Endothelial cell (in vitro differentiated cells): ENCODE data around the gene GFI1B. TPM values are rescaled to one million over a fixed set of nuclear protein-coding genes. Genes with fewer than 3 reads are reported as not detected.
"Not testable (repeated sequence)": the region's sequence is repeated elsewhere in the genome, so short reads cannot be mapped to it uniquely, and the experiment has no call there.

Source experiments
- DNase-seq: peaks from one replicate; pipeline ENCODE4 v3.0.0; 2021; ENCODE audit warnings: low spot score
- H3K27ac Mint-ChIP-seq: one replicate; pipeline ENCODE4 v1.8.0; 2021; ENCODE audit warnings: mixed read lengths, inconsistent platforms; ENCODE audit not compliant: unreplicated experiment
- H3K27me3 Mint-ChIP-seq: one replicate; pipeline ENCODE4 v1.8.0; 2021; ENCODE audit warnings: mild to moderate bottlenecking, moderate library complexity, mixed read lengths, inconsistent platforms; ENCODE audit not compliant: unreplicated experiment
- H3K36me3 Mint-ChIP-seq: one replicate; pipeline ENCODE4 v1.8.0; 2021; ENCODE audit warnings: mild to moderate bottlenecking, low read depth, mixed read lengths, inconsistent platforms; ENCODE audit not compliant: unreplicated experiment
- H3K4me1 Mint-ChIP-seq: one replicate; pipeline ENCODE4 v1.8.0; 2021; ENCODE audit warnings: mild to moderate bottlenecking, mixed read lengths, inconsistent platforms; ENCODE audit not compliant: unreplicated experiment
- H3K4me3 Mint-ChIP-seq: one replicate; pipeline ENCODE4 v1.8.0; 2021; ENCODE audit warnings: mild to moderate bottlenecking, mixed read lengths, inconsistent platforms; ENCODE audit not compliant: unreplicated experiment
- H3K9me3 Mint-ChIP-seq: one replicate; pipeline ENCODE4 v1.8.0; 2021; ENCODE audit warnings: mixed read lengths, inconsistent platforms; ENCODE audit not compliant: unreplicated experiment
- CTCF ChIP-seq: fragments of 200-600 bp; sonication (generic); IDR thresholded peaks from one replicate; pipeline ENCODE4 v1.5.0; 2021; ENCODE audit warnings: antibody characterized with exemption; ENCODE audit not compliant: unreplicated experiment
- total RNA-seq: library from RNA; stranded (reverse); fragmentation: NEBNext Ultra II Directional; extraction: Animal tissue kit (Norgen Biotek cat#: 25700); gene quantifications from one replicate; pipeline ENCODE4 v1.2.1, GENCODE V29; 2021; ENCODE audit not compliant: unreplicated experiment

Gene GFI1B
- total RNA-seq, 1 donor from 2014 or later, result not detected

DNA sequence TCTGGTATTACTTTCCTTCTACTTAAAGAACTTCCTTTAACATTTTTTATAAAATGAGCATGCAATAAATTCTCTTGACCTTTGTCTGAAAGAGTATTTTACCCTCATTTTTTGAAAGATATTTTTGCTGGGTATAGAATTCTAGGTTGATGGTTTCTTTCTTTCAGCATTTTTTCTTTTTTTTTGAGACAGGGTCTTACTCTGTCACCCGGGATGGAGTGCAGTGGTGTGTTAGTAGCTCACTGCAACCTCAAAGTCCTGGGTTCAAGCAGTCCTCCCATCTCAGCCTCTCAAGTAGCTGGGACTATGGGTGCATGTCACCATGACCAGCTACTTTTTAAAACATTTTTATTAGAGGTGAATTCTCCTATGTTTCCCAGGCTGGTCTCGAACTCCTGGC is 23.4 kb upstream of the GFI1B start:
- TF ChIP-seq CTCF, result no peak
- Mint-ChIP-seq H3K27ac (no peak overlapping the region), H3K4me1 (no peaks in the 10 kb centered on the region), H3K9me3 (peaks cover 4% of the 10 kb centered on the region), H3K4me3 (no peak overlapping the region), H3K27me3 (no peaks in the 10 kb centered on the region), H3K36me3 (no peaks in the 10 kb centered on the region)
- DNase-seq, result no peak

GRCh38 chr9:132955768-132956167 is 22.7 kb upstream of the GFI1B start:
- Mint-ChIP-seq H3K36me3 (no peaks in the 10 kb centered on the region), H3K27me3 (no peaks in the 10 kb centered on the region)

DNA sequence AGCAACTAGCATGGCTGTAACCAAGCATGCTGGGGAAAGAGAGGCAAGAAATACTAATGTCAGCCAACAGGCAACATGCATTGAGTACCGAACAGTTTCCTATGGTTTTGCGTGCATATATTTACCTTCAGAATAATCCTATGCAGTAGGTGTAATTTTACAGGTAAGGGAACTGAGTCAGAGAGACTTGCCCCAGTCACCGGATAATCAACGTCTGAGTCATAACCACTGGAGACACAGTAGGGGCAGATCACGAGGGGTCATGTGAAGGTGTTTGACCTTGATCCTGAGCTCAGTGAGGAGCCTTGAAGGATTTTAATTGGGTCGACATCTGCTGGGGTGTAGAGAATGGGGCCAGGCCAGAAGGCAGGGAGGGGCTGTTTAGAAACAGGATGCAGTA is 20.7 kb upstream of the GFI1B start:
- Mint-ChIP-seq H3K27me3 (no peaks in the 10 kb centered on the region), H3K36me3 (no peaks in the 10 kb centered on the region), H3K27ac (no peak overlapping the region), H3K4me1 (no peaks in the 10 kb centered on the region), H3K9me3 (peaks cover 4% of the 10 kb centered on the region), H3K4me3 (no peak overlapping the region)
- no peak for TF ChIP-seq CTCF
- no peak for DNase-seq

More at GRCh38 chr9:132955768-132956167, 22.7 kb upstream of the GFI1B start:
- no peak for DNase-seq
- Mint-ChIP-seq H3K9me3 (peaks cover 4% of the 10 kb centered on the region), H3K4me1 (no peaks in the 10 kb centered on the region), H3K27ac (no peak overlapping the region), H3K4me3 (no peak overlapping the region)
- no peak for TF ChIP-seq CTCF

DNA sequence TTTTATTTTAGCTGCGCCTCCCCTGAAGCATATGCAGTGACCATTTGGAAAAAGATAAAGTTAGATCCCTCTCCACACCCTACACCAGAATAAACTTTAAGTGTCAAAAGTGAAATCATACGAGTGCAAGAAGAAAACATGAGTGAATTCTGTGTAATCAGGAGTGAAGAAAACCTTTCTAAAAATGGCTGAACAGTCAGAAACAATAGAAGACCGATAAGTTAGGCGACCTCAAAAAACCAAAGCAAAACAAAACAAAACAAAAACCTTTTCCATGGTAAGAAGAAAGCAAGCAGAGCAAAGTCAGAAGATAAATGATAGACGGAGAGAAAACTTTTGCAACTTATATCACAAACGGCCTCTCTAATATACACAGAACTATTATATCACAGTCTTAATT is 17.5 kb upstream of the GFI1B start:
- DNase-seq, result no peak
- Mint-ChIP-seq H3K9me3 (no peaks in the 10 kb centered on the region), H3K36me3 (no peaks in the 10 kb centered on the region), H3K27me3 (peaks cover 1% of the 10 kb centered on the region), H3K27ac (no peak overlapping the region), H3K4me1 (no peaks in the 10 kb centered on the region), H3K4me3 (no peak overlapping the region)
- no peak for TF ChIP-seq CTCF

DNA sequence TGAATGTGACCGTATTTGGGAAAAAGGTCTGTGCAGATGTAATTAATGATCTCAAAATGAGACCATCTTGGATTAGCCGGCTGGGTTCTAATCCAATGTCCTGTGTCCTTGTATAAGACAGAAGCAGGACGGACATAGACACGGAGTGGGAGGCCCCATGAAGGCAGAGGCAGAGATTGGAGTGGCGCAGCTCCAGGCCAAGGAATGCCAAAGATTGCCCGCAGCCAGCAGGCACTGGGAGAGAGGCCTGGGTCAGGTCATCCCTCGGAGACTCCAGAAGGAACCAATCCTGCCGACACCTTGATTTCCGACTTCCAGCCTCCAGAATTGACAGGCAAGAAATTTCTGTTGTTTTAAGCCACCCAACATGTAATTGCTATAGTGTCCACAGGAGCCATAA is 13.0 kb upstream of the GFI1B start:
- no peaks in the 10 kb centered on the region for H3K36me3 Mint-ChIP-seq
- H3K27me3 Mint-ChIP-seq, result peaks cover 8% of the 10 kb centered on the region
- no peak overlapping the region for H3K4me3 Mint-ChIP-seq
- no peak for TF ChIP-seq CTCF
- DNase-seq, result no peak
- no peaks in the 10 kb centered on the region for H3K4me1 Mint-ChIP-seq
- no peak overlapping the region for H3K27ac Mint-ChIP-seq
- H3K9me3 Mint-ChIP-seq, result no peaks in the 10 kb centered on the region

GRCh38 chr9:132967908-132968307 is 10.6 kb upstream of the GFI1B start:
- not testable (repeated sequence) for DNase-seq, H3K4me3 Mint-ChIP-seq, H3K36me3 Mint-ChIP-seq, H3K27ac Mint-ChIP-seq, H3K27me3 Mint-ChIP-seq, H3K9me3 Mint-ChIP-seq, H3K4me1 Mint-ChIP-seq
